WTC11 (cell line): ENCODE data around the gene PTPRG. TPM values are rescaled to one million over a fixed set of nuclear protein-coding genes. Genes with fewer than 3 reads are reported as not detected.

Experiments
- ATAC-seq: fragments of 200-7000 bp; cut with Tn5 transposase; 2 replicates; pipeline ENCODE4 v1.10.0; 2021; ENCODE audit warnings: mild to moderate bottlenecking, moderate library complexity
- CTCF ChIA-PET: fragments of 300-600 bp; sonication (Branson Sonifier 250); formaldehyde crosslinking; loops from one replicate; lab custom pipeline; 2021; ENCODE audit warnings: antibody characterized with exemption; lab: Charles Lee
- POLR2A ChIA-PET: fragments of 350-600 bp; sonication (Branson Sonifier 250); formaldehyde crosslinking; loops from one replicate; lab custom pipeline; 2021; ENCODE audit warnings: antibody characterized with exemption; lab: Charles Lee
- DNase-seq: peaks from one replicate; pipeline ENCODE4 v3.0.0; 2021; ENCODE audit warnings: low spot score
- H3K27ac Mint-ChIP-seq: 2 replicates; pipeline ENCODE4 v1.8.0; 2021; ENCODE audit warnings: mixed read lengths
- H3K27me3 Mint-ChIP-seq: 2 replicates; pipeline ENCODE4 v1.8.0; 2021; ENCODE audit warnings: low read depth, mild to moderate bottlenecking, moderate library complexity, mixed read lengths
- H3K36me3 Mint-ChIP-seq: 2 replicates; pipeline ENCODE4 v1.8.0; 2021; ENCODE audit warnings: mixed read lengths
- H3K4me1 Mint-ChIP-seq: 2 replicates; pipeline ENCODE4 v1.8.0; 2022; ENCODE audit warnings: mixed read lengths
- H3K4me3 Mint-ChIP-seq: 2 replicates; pipeline ENCODE4 v1.8.0; 2021; ENCODE audit warnings: mild to moderate bottlenecking, moderate library complexity, mixed read lengths
- H3K9me3 Mint-ChIP-seq: 2 replicates; pipeline ENCODE4 v1.8.0; 2021; ENCODE audit warnings: mixed read lengths
- AR ChIP-seq: fragments of 250-450 bp; sonication (Bioruptor Pico); IDR thresholded peaks from 2 replicates; pipeline ENCODE4 v1.9.0; 2021; ENCODE audit warnings: mild to moderate bottlenecking
- CBFB ChIP-seq: sonication (generic); formaldehyde crosslinking; IDR thresholded peaks from 2 replicates; pipeline ENCODE4 v1.8.1; 2022; ENCODE audit warnings: mild to moderate bottlenecking, low read depth, missing genetic modification reagents
- E2F5 ChIP-seq: sonication (generic); formaldehyde crosslinking; IDR thresholded peaks from 2 replicates; pipeline ENCODE4 v1.8.1; 2022; ENCODE audit warnings: mild to moderate bottlenecking, moderate library complexity, missing genetic modification reagents
- ELF4 ChIP-seq: sonication (generic); formaldehyde crosslinking; IDR thresholded peaks from 2 replicates; pipeline ENCODE4 v1.8.1; 2022; ENCODE audit warnings: low read depth, mild to moderate bottlenecking, moderate library complexity, missing genetic modification reagents
- ESRRA ChIP-seq: sonication (generic); formaldehyde crosslinking; IDR thresholded peaks from 2 replicates; pipeline ENCODE4 v1.8.1; 2022; ENCODE audit warnings: mild to moderate bottlenecking, missing genetic modification reagents, borderline replicate concordance
- ETV6 ChIP-seq: sonication (generic); formaldehyde crosslinking; IDR thresholded peaks from 2 replicates; pipeline ENCODE4 v1.8.1; 2022; ENCODE audit warnings: mild to moderate bottlenecking, missing genetic modification reagents
- FOXJ3 ChIP-seq: sonication (generic); formaldehyde crosslinking; IDR thresholded peaks from 2 replicates; pipeline ENCODE4 v1.9.0; 2021; ENCODE audit warnings: missing genetic modification reagents, mild to moderate bottlenecking, borderline replicate concordance
- IRF1 ChIP-seq: sonication (generic); formaldehyde crosslinking; IDR thresholded peaks from 2 replicates; pipeline ENCODE4 v1.8.0; 2023; ENCODE audit warnings: missing genetic modification reagents
- JUN ChIP-seq: sonication (generic); formaldehyde crosslinking; IDR thresholded peaks from 2 replicates; pipeline ENCODE4 v1.8.0; 2023; ENCODE audit warnings: mild to moderate bottlenecking, missing genetic modification reagents
- KAT7 ChIP-seq: sonication (generic); formaldehyde crosslinking; IDR thresholded peaks from 2 replicates; pipeline ENCODE4 v1.8.1; 2023; ENCODE audit warnings: missing genetic modification reagents, mild to moderate bottlenecking, borderline replicate concordance
- MLX ChIP-seq: sonication (generic); formaldehyde crosslinking; IDR thresholded peaks from 2 replicates; pipeline ENCODE4 v1.8.1; 2023; ENCODE audit warnings: mild to moderate bottlenecking, missing genetic modification reagents, moderate library complexity
- NFE2L1 ChIP-seq: sonication (generic); formaldehyde crosslinking; IDR thresholded peaks from 2 replicates; pipeline ENCODE4 v1.8.1; 2023; ENCODE audit warnings: missing genetic modification reagents
- NR1H2 ChIP-seq: sonication (generic); formaldehyde crosslinking; IDR thresholded peaks from 2 replicates; pipeline ENCODE4 v1.9.0; 2021; ENCODE audit warnings: mild to moderate bottlenecking, moderate library complexity, missing genetic modification reagents
- PREB ChIP-seq: sonication (generic); formaldehyde crosslinking; IDR thresholded peaks from 2 replicates; pipeline ENCODE4 v1.8.1; 2022; ENCODE audit warnings: mild to moderate bottlenecking, missing genetic modification reagents, moderate library complexity, borderline replicate concordance
- RELA ChIP-seq: sonication (generic); formaldehyde crosslinking; IDR thresholded peaks from 2 replicates; pipeline ENCODE4 v1.8.1; 2022; ENCODE audit warnings: missing genetic modification reagents, mild to moderate bottlenecking, borderline replicate concordance
- STAT6 ChIP-seq: sonication (generic); formaldehyde crosslinking; conservative IDR thresholded peaks from 2 replicates; pipeline ENCODE4 v1.8.1; 2023; ENCODE audit warnings: mild to moderate bottlenecking, low read depth, missing genetic modification reagents, moderate library complexity
- TCF7 ChIP-seq: sonication (generic); formaldehyde crosslinking; IDR thresholded peaks from 2 replicates; pipeline ENCODE4 v1.8.0; 2022; ENCODE audit warnings: mild to moderate bottlenecking, low read depth, missing genetic modification reagents, moderate library complexity
- ZNF138 ChIP-seq: sonication (generic); formaldehyde crosslinking; conservative IDR thresholded peaks from 2 replicates; pipeline ENCODE4 v1.8.1; 2022; ENCODE audit warnings: mild to moderate bottlenecking, moderate library complexity, missing genetic modification reagents
- ZNF219 ChIP-seq: sonication (generic); formaldehyde crosslinking; IDR thresholded peaks from 2 replicates; pipeline ENCODE4 v1.8.0; 2023; ENCODE audit warnings: missing genetic modification reagents, mild to moderate bottlenecking, borderline replicate concordance
- ZNF263 ChIP-seq: sonication (generic); formaldehyde crosslinking; IDR thresholded peaks from 2 replicates; pipeline ENCODE4 v1.8.1; 2022; ENCODE audit warnings: low read depth, mild to moderate bottlenecking, moderate library complexity, missing genetic modification reagents
- ZNF281 ChIP-seq: sonication (generic); formaldehyde crosslinking; IDR thresholded peaks from 2 replicates; pipeline ENCODE4 v1.8.0; 2023; ENCODE audit warnings: mild to moderate bottlenecking, missing genetic modification reagents
- ZSCAN18 ChIP-seq: fragments of 250-450 bp; sonication (Bioruptor Pico); IDR thresholded peaks from 2 replicates; pipeline ENCODE4 v2.1.2; 2022; ENCODE audit warnings: mild to moderate bottlenecking, moderate library complexity
- total RNA-seq: library from RNA; stranded (reverse); gene quantifications from 3 replicates; pipeline ENCODE4 v1.2.3, GENCODE V29; 2021

PTPRG gene
- total RNA-seq, 1 experiment from 2014 or later = 106 TPM

- no peak for TF ChIP-seq JUN (CRISPR knock-in tag)
- TF ChIP-seq ETV6 (CRISPR knock-in tag) = no peak
- TF ChIP-seq ZNF219 = no peak
- TF ChIP-seq ZNF263 (CRISPR knock-in tag) = no peak
- no peak for TF ChIP-seq ESRRA
- no peak for TF ChIP-seq MLX (CRISPR knock-in tag)
Measured at GRCh38 chr3:61908382-61908781, 347.0 kb downstream of the PTPRG start (continued).

GRCh38 chr3:61910732-61911131 is 349.4 kb downstream of the PTPRG start:
- peaks cover 73% of the 10 kb centered on the region for H3K4me1 Mint-ChIP-seq
- H3K27ac Mint-ChIP-seq = peak overlapping the region; percentile 36; the same call in 1 of the 2 replicates
- H3K9me3 Mint-ChIP-seq = no peaks in the 10 kb centered on the region
- H3K4me3 Mint-ChIP-seq = no peak overlapping the region
- ATAC-seq (peak; percentile 29), DNase-seq (no peak)
- ChIA-PET POLR2A (no interaction called here), CTCF (no interaction called here)
- TF ChIP-seq PREB (CRISPR knock-in tag) (no peak), NFE2L1 (CRISPR knock-in tag) (no peak), ZSCAN18 (CRISPR knock-in tag) (no peak), STAT6 (CRISPR knock-in tag) (no peak), E2F5 (CRISPR knock-in tag) (no peak), KAT7 (no peak), RELA (no peak), FOXJ3 (no peak), NR1H2 (no peak), ELF4 (CRISPR knock-in tag) (no peak), CBFB (no peak), ZNF281 (CRISPR knock-in tag) (no peak), TCF7 (no peak), ZNF138 (CRISPR knock-in tag) (no peak), IRF1 (CRISPR knock-in tag) (no peak), AR (CRISPR knock-in tag) (no peak), ETV6 (CRISPR knock-in tag) (no peak)
- no peaks in the 10 kb centered on the region for H3K36me3 Mint-ChIP-seq
- no peaks in the 10 kb centered on the region for H3K27me3 Mint-ChIP-seq
